HS-5 (cell line): ENCODE results near the gene SELENOF.
"Not testable (repeated sequence)": the region's sequence is repeated elsewhere in the genome, so short reads cannot be mapped to it uniquely, and the experiment has no call there.

ENCODE experiments used
- DNase-seq: peaks from one replicate; pipeline ENCODE4 v3.0.0-alpha.2; 2012; ENCODE audit warnings: low read depth

SELENOF gene

DNA sequence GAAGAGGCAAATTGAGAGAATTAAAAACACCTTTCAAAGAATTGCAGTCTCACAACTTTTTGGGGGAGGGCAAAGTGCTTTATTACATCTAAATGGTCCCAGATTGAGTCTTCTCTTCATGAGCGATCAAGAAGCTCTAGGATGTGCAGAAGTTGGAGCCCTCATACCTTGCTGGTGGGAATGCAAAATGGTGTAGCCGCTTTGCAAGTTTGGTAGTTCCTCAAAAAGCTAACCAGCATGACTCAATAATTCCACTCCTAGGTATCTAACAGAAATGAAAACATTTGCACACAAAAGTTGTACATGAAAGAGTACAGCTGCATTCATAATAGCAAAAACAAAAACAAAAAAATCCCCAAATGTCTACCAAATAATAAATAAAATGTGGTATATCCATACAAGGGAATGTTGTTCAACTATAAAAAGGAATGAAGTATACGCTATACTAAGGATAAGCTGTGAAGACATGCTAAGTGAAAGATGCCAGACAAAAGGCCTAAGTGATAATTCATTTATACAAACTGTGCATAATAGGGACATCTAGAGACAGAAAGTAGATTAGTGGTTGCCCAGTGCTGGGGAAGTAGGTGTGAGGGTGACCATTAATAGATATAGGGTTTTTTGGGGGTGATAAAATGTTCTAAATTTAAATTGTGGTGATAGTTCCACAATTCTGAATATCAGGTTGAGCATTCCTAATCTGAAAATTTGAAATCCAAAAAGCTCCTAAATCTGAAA is 55.2 kb downstream of the SELENOF start:
- DNase-seq: no peak

DNA sequence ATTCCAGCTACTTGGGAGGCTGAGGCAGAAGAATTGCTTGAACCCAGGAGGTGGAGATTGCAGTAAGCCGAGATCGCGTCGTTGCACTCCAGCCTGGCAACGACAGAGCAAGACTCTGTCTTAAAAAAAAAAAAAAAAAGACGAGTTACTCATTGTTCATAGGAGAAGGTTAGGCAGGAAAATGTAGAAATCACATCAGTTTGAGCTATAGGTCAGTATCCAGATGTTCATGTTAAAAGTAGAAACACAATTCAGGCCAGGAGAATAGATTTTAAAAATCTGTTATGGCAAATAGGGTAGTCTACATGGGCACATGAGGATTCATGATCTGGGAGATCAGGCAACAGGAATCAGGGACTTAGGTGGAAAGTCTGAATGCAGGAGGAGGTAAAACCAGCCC is 57.7 kb downstream of the SELENOF start:
- DNase-seq: no peak

DNA sequence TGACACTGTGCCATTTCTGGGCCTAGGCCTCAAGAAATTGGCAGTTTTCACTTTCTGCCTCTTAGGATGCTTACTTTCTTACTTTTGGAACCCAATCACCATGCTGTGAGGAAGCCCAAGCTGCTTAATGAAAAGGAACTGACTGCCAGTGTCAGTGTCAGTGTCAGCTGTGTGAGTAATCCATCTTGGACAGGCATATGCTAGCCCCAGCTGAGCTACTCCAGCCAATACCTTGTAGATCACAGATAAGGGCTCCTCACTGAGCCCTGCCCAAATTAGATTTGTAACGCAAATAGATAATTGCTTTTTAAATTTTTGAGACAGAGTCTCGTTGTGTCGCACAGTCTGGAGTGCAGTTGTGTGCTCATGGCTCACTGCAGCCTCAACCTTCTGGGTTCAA is 59.6 kb downstream of the SELENOF start:
- DNase-seq: no peak

DNA sequence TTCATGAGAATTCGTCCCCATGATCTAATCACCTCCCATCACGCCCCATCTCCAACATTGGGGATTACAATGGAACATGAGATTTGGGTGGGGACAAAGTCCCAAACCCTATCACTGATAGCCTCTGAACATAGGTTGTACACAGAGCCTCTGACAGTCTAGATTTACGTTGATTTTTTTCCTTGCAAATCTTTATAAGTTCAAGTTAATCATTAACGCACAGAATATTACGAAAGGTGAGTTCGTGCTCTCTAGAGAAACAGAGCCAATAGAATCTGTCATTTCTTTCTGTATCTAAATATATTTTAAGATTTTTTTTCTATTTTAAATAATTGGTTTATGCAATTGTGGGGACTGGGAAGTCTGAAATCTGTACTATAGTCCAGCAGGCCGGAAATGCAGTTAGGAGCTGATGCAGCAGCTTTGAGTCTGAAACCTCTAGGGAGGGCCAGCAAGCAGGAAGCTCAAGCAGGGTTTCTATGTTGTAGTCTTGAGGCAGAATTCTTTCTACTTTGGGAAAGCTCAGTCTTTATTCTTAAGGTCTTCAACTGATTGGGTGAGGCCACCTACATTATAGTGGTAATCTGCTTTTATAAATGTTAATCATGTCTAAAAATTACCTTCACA is 61.0 kb downstream of the SELENOF start:
- DNase-seq: no peak

DNA sequence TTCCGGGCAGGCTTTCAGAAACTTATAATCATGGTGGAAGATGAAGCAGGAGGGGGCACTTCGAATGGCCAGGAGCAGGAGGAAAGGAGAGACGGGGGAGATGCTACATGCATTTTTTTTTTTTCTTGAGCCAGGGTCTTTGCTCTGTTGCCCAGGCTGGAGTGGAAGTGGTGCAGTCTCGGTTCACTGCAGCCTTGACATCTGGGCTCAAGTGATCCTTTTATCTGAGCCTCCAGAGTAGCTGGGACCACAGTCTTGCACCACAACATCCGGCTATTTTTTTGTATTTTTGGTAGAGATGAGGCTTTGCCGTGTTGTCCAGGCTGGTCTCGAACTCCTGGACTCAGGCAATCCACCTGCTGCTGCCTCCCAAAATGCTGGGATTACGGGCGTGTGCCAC is 61.6 kb downstream of the SELENOF start:
- DNase-seq: no peak

DNA sequence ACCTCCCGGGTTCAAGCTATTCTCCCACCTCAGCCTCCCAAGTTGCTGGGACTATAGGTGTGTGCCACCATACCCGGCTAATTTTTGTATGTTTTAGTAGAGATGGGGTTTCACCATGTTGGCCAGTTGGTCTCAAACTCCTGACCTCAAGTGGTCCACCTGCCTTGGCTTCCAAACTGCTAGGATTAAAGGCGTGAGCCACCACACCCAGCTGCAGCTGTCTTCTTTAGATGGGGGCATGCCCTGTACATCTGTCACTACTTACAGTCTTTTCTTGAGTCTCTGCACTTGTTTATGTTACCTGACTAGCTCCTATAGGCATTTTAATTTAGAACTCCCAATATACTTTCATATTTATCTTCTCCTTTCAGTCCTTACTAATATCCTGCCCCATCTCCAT is 64.2 kb downstream of the SELENOF start:
- no peak for DNase-seq

DNA sequence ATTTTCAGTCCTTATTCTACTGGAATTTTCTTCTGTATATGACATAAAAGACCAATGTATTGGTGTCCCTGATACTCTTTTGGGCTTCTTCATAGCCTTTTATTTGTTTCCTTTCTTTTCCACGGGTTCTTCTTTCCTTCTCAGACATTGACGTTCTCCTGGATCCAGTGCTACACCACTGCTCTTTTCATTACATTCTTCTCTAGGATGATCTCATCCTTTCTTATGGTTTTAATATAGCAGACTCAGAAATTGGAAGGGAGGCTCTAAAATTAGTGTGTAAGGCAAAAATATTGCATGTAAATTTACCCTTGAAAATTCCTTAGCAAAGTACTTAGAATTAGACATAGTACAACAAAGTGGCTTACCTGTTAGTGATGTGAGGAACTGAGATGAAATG is 65.3 kb downstream of the SELENOF start:
- no peak for DNase-seq

DNA sequence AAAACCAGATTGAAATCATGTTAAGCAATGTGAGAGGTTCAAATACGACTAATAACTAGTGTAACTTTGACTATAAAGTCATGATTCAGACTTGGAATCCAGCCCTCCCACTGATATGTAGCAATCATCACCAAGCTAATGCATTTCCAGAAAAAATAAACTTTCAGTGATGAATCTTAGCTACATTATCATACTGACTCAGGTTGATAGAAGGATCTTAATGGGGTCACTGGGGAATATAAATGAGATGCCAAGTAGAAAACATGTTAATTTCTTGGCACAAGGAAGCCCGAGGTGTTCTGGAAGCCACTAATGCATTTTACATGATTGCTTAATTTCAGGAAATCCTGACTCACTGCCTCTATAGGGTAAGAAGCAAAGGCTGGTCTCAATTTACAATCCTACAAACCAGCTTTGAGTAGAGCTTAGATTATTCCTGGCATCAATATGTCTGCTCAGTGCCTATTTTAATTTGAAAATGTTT is 67.7 kb downstream of the SELENOF start:
- peak; percentile 90 for DNase-seq

DNA sequence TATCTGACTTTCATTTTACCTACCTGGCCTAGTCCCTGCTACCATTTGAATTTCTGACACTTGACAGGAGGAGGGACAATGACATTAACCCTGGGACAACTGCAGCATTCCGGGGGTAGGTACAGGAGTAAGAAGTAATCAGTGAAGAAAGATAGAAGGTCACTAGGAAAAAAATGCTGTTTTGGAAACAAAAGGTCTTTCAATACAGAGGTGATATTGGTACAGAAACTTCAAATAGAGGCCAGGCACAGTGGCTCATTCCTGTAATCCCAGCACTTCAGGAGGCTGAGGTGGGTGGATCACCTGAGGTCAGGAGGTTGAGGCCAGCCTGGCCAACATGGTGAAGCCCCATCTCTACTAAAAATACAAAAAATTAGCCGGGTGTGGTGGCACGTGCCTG is 68.4 kb downstream of the SELENOF start:
- no peak for DNase-seq

DNA sequence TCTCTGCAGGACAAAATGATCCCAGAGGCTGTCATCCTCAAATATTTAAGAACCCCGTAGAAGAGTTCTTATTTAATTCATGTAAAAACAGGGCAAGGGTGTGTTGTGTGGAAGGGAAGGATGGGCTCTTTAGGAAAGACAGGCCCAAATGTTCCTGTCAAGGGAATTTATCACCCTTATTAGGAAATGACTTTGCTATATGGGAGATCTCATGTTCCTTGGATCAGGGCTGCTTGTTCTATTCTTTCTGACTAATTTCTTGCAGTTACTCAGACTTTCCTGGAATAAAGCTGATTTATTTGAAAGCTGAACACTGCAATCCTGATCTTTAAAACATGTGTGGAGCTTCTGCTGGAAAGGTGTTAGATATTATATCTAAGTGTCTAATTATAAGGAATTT is 72.8 kb downstream of the SELENOF start:
- DNase-seq: no peak

DNA sequence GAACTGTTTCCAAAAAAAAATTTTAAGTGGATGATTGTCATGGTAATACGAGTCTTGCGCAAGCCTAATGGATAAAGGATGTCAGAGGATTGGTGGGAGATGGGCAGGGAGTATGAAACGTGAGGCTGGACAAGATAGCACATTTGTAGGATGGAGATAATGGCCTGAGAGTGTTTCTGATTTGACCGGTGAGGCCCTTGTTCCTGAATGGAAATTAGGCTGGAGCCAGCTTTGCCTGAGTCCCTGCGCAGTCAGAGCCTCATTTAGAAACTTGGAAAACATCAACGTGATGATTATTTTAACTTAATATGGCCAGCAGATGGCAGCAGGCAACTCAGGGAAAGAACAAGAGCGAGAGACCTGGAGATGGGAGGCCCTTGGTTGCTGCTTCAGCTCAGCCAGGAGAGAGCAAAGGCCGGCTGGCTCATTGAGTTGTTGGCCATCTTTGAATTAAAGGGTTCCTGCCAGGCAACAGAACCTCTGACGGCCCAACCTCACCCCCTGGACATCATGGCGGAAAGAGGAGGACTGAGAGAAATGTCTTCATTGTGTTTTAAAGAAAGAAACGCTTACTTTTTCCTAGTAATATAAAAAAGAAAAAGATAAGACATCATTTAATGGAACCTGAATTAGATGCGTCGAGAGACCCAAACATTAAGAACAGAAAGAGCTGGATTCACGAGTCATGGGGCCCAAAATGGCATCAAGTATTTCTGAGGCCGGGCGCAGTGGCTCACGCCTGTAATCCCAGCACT is 80.3 kb downstream of the SELENOF start:
- DNase-seq: peak; percentile 66

DNA sequence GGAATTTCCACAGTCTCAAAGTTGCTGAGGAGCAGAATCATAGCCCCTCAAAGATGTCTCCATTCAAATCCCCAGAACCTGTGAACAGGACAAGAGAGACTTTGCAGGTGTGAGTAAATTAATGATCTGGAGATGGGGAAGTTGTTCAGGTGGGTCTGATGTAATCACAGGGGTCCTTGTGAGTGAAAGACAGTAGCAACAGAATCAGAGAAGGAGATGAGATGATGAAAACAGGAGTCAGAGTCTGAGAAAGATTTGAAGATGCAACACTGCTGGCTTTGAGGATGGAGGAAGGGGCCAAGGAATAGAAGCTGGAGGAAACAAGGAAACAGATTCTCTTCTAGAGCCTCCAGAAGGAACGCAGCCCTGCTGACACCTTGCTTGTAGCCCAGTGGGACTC is 81.5 kb downstream of the SELENOF start:
- DNase-seq: no peak

DNA sequence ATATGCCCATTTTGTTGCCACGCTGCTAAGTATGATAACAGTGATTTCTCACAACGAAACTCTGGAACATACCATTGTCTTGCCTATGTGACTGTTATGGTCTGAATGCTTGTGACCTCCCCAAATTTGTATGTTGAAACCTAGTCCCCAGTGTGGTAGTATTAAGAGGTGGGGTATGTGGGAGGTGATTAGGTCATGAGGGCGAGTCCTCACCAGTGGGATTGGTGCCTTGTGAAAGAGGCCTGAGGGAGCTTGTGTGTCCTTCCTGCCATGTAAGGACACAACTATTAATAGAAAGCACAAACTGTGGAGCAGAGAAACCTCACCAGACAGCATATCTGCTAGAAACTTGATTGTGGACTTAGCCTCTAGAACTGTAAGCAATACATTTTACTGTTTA is 84.6 kb downstream of the SELENOF start:
- DNase-seq: no peak

DNA sequence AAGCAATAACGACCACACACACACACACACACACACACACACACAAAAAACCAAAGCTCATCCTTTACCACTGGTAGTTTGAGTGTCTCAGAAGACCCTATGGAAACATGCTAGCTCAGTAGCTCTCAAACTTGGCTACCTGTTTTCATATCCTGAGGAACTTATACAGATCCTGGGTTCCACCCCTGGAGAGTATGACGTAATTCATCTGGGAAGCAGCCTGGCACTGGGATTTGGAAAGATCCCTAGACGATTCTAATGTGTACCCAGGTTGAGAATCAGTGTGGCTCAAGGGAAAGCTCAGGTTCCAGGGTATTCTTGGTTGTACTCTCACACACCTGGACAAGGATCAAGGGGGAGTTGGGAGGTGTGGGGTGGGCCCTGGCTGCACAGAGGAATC is 85.9 kb downstream of the SELENOF start:
- no peak for DNase-seq

DNA sequence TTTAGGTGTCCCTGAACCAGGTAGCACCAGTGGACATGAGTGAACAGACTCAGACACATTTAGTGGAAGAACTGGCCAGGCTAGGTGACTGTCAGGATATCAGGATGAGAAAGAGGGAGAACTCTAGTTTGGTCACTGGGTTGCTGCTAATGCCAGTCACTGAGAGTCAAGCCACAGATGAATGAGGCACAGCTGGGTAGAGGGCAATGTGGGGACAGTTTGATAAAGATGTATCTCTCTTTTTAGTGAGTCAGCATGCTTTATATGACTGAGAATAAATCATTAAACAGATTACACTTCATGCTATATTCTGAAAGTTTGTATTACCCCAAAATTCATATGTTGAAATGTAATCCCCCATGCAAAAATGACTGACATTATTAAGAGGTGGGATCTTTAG is 87.1 kb downstream of the SELENOF start:
- DNase-seq: no peak

DNA sequence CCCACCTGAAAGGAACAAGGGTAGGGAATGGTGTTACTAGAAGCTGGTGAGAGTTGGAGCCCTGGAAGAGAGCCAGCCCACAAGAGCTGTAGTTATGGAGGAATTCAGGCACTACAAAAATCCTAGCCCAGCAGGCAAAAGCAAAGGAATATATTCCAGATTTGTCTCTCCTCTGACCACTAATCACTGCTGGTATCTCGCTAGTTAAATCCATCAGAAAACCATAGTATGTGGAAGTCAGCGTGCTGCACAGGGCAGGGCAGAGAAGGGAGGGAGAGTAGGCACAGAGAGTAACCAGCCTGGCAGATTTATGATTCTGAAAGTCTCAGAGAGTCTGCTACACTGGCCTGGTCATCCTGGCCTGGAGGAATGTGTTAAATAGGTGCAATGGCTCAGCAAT is 88.6 kb downstream of the SELENOF start:
- no peak for DNase-seq

DNA sequence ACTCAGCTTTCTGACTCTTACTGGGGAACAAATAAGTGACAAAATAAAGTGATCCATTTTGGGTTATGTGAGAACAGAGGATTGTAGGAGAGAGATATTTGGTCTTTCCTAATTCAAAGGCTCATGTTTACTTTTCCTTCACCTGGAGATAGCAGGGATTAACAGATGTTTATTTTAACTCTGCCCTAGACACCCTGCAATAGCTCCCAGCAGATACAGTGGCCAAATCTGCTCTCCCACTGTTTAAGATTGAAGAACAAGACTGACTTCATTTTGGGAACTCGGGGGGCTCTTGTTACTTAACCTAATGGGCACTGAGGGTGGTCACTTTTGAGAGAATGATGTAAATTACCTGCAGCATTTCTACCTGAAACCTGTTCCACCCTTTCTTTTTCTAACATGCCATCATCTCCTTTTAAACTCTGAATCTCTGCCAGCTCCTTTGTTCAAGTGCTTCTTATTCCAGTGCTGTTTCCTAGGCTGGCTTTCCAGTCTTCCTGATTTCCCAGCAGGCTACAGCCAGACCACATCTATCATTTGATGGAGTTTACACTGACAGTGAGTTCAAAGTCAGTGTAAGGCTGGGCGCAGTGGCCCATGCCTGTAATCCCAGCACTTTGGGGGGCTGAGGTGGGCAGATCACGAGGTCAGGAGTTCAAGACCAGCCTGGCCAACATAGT is 90.0 kb downstream of the SELENOF start:
- DNase-seq: no peak

DNA sequence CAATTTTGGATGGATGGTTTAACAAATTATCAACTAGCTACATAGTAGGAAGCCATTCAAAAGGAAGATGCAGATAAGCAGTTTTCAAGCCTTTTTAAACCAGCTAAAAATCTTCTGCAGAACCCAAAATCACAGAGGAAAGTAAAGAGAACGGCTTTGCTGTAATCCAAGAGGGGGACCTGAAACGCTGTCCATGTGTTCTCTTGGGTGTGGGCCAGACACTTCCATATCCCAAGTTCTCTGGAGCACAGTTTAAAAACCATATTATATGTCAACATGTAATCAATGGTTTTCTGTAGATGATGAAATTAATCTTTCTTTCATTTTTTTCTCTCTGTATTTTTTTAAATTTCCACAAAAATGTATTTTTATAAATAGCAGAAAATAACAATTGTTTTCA is 90.5 kb downstream of the SELENOF start:
- DNase-seq: no peak

DNA sequence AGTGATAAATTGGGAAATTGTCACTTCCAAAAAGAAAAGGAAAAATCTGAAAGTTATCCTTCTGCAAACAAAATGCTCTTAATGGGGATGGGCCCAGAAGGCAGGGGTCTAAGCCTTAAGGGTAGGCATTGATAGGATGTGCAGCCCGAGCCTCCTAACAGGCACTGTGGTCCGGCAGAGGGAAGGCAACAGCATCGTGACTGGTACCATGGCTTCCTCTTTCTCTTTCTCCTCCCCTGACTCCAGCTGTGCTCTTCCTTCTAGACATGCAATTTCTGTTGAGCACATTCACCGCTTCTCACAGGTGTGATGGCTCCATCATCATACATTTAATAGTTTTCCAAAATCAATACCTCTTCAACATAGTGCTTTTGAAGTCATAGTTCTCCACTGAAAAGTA is 91.5 kb downstream of the SELENOF start:
- DNase-seq: no peak

DNA sequence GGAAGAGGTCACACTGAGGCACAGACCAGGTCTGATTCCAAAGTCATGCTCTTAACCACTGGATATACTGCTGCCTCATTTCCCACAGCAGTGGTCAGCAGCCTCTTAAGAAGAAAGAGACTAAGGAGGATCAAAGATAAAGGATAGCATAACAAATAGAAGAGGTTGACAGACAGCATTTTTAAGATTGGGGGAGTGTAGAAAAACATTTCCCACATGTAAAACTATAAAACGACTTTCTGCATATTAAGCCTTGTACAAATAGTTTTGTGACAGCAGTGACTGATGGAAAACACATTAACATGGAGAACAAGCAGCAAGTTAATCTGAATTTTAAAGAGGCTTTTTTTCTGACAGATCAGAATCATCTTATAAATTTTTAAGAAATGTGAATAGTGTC is 92.0 kb downstream of the SELENOF start:
- DNase-seq: no peak

DNA sequence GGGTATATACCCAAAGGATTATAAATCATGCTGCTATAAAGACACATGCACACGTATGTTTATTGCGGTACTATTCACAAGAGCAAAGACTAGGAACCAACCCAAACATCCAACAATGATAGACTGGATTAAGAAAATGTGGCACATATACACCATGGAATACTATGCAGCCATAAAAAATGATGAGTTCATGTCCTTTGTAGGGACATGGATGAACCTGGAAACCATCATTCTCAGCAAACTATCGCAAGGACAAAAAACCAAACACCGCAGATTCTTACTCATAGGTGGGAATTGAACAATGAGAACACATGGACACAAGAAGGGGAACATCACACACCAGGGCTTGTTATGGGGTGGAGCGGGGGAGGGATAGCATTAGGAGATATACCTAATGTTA is 94.0 kb downstream of the SELENOF start:
- not testable (repeated sequence) for DNase-seq

DNA sequence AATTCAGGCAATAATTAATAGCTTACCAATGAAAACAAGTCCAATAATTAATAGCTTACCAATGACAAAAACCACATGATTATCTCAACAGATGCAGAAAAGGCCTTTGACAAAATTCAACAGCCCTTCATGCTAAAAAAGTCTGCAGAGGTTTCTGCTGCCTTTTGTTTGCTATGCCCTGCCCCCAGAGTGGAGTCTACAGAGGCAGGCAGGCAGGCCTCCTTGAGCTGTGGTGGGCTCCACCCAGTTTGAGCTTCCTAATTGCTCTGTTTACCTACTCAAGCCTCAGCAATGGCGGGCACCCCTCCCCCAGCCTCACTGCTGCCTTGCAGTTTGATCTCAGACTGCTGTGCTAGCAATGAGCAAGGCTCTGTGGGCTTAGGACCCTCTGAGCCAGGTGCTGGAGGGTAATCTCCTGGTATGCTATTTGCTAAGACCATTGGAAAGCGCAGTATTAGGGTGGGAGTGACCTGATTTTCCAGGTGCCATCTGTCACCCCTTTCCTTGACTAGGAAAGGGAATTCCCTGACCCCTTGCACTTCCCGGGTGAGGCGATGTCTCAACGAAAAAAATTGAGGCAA is 96.6 kb downstream of the SELENOF start:
- not testable (repeated sequence) for DNase-seq
